OCI-LY7 (cell line): ENCODE measurements around the gene SRPRB.

Source experiments
- EZH2phosphoT487 ChIP-seq: fragments of 200-600 bp; sonication (generic); IDR thresholded peaks from 2 replicates; pipeline ENCODE4 v1.6.1; 2018; ENCODE audit warnings: low read depth, borderline replicate concordance, mild to moderate bottlenecking, mixed run types, antibody characterized with exemption, low read length, moderate library complexity, mixed read lengths
- TF ChIP-seq, protein P1 (sequence below): fragments of 200-600 bp; sonication (generic); conservative IDR thresholded peaks from 2 replicates; pipeline ENCODE4 v1.5.1; 2014; ENCODE audit warnings: mild to moderate bottlenecking, antibody characterized with exemption, low read length, moderate library complexity, mixed read lengths

GRCh38 chr3:133853925-133854227 lies 48.3 kb downstream of the SRPRB start:
- TF ChIP-seq, protein P1, sequence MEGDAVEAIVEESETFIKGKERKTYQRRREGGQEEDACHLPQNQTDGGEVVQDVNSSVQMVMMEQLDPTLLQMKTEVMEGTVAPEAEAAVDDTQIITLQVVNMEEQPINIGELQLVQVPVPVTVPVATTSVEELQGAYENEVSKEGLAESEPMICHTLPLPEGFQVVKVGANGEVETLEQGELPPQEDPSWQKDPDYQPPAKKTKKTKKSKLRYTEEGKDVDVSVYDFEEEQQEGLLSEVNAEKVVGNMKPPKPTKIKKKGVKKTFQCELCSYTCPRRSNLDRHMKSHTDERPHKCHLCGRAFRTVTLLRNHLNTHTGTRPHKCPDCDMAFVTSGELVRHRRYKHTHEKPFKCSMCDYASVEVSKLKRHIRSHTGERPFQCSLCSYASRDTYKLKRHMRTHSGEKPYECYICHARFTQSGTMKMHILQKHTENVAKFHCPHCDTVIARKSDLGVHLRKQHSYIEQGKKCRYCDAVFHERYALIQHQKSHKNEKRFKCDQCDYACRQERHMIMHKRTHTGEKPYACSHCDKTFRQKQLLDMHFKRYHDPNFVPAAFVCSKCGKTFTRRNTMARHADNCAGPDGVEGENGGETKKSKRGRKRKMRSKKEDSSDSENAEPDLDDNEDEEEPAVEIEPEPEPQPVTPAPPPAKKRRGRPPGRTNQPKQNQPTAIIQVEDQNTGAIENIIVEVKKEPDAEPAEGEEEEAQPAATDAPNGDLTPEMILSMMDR, result no peak
- TF ChIP-seq EZH2phosphoT487, result no peak
